GM12878 (cell line): ENCODE measurements around the gene MTR. TPM values are rescaled to one million over a fixed set of nuclear protein-coding genes. Genes with fewer than 3 reads are reported as not detected.
"Not testable (repeated sequence)": the region's sequence is repeated elsewhere in the genome, so short reads cannot be mapped to it uniquely, and the experiment has no call there.

Experiments
- ATAC-seq: fragments of 200-7000 bp; cut with Tn5 transposase; 3 replicates; pipeline ENCODE4 v1.9.1; 2020; ENCODE audit warnings: mild to moderate bottlenecking, moderate library complexity
- BruUV-seq: library from RNA; stranded (reverse); fragments of 400-500 nt; replicated peaks from 2 replicates; lab custom pipeline; 2021; lab: Mats Ljungman, UMichigan
- CTCF ChIA-PET: fragments of 300-600 bp; sonication (Branson Sonifier 250); formaldehyde crosslinking; extraction: SDS; loops from one replicate; lab custom pipeline; 2021; ENCODE audit warnings: inconsistent platforms; lab: Yijun Ruan, JAX
- POLR2A ChIA-PET: fragments of 350-600 bp; formaldehyde crosslinking; extraction: SDS; loops from one replicate; lab custom pipeline; 2021; ENCODE audit warnings: inconsistent platforms; lab: Charles Lee
- RAD21 ChIA-PET: fragments of 300-600 bp; sonication (Branson Sonifier 250); formaldehyde crosslinking; loops from one replicate; lab custom pipeline; 2023; ENCODE audit warnings: antibody characterized with exemption; ENCODE audit not compliant: unreplicated experiment; lab: Charles Lee
- SMC1A ChIA-PET: fragments of 300-600 bp; sonication (Branson Sonifier 250); formaldehyde crosslinking; loops from one replicate; lab custom pipeline; 2023; ENCODE audit not compliant: unreplicated experiment, uncharacterized antibody; lab: Charles Lee
- DNase-seq: peaks from one replicate; pipeline ENCODE4 v3.0.0-alpha.2; 2011; ENCODE audit warnings: low read depth, low spot score
- FAIRE-seq: peaks from 3 replicates; lab custom pipeline; 2011; peaks lifted over from hg19 to GRCh38; lab: Jason Lieb, UNC
- H2AFZ ChIP-seq: 2 replicates; pipeline ENCODE4 v1.6.0; 2011; ENCODE audit warnings: low read depth, low read length, control low read depth; ENCODE audit not compliant: control insufficient read depth
- H3K27ac ChIP-seq: 2 replicates; pipeline ENCODE4 v1.5.1; 2011; ENCODE audit warnings: control low read depth; ENCODE audit not compliant: control insufficient read depth, insufficient read depth
- H3K27me3 ChIP-seq, 2 experiments: replicated peaks in 1 of 2; 2 replicates each; pipeline versions ENCODE4 v1.6.0 to v1.6.1; 2011; ENCODE audit warnings: low read length in 1 of 2; ENCODE audit not compliant: control insufficient read depth in 2 of 2, insufficient read depth in 2 of 2
- H3K36me3 ChIP-seq, 2 experiments: 2 replicates each; pipeline ENCODE4 v1.5.1; 2011; ENCODE audit warnings: low read length in 1 of 2; ENCODE audit not compliant: control insufficient read depth in 2 of 2, insufficient read depth in 2 of 2
- H3K4me1 ChIP-seq: 2 replicates; pipeline ENCODE4 v1.6.1; 2011; ENCODE audit warnings: mild to moderate bottlenecking, low read length, moderate library complexity, mixed read lengths; ENCODE audit not compliant: control insufficient read depth, insufficient read depth
- H3K4me2 ChIP-seq: 2 replicates; pipeline ENCODE4 v1.6.0; 2011; ENCODE audit warnings: control low read depth; ENCODE audit not compliant: control insufficient read depth, insufficient read depth
- H3K4me3 ChIP-seq: fragments of 200-600 bp; sonication (generic); 2 replicates; pipeline ENCODE4 v1.5.1; 2016
- H3K79me2 ChIP-seq: 2 replicates; pipeline ENCODE4 v1.6.0; 2011; ENCODE audit warnings: low read length; ENCODE audit not compliant: control insufficient read depth, insufficient read depth
- H3K9ac ChIP-seq: 2 replicates; pipeline ENCODE4 v1.8.0; 2011; ENCODE audit warnings: low read length, control low read depth, mixed read lengths; ENCODE audit not compliant: control insufficient read depth, insufficient read depth
- H3K9me3 ChIP-seq: replicated peaks from 3 replicates; pipeline ENCODE4 v1.5.1; 2011; ENCODE audit warnings: mild to moderate bottlenecking, low read length; ENCODE audit not compliant: control insufficient read depth, insufficient read depth
- H4K20me1 ChIP-seq: 2 replicates; pipeline ENCODE4 v1.6.0; 2011; ENCODE audit not compliant: control insufficient read depth, insufficient read depth
- NRF1 ChIP-seq: conservative IDR thresholded peaks from 2 replicates; pipeline ENCODE4 v1.6.1; 2011; ENCODE audit warnings: mild to moderate bottlenecking, low read depth, low read length, improper control_type of control experiment
- WGBS: methylation state at CpG from one replicate; pipeline ENCODE4 v1.1.6; 2016; ENCODE audit warnings: low lambda C conversion rate; ENCODE audit not compliant: insufficient replicate concordance, insufficient coverage; ENCODE audit errors: missing lambda C conversion rate; 5-methylcytosine and 5-hydroxymethylcytosine counted together
- in situ Hi-C: fragments of 300-500 bp; cut with MboI; formaldehyde crosslinking; loops from 9 replicates; pipeline ENCODE4 v1.14.3; 2018; ENCODE audit warnings: mixed read lengths
- intact Hi-C: fragments of 100-400 bp; cut with micrococcal nuclease; formaldehyde crosslinking; loops from one replicate; pipeline ENCODE4 v1.14.2; 2022; ENCODE audit not compliant: unreplicated experiment
- polyA plus RNA-seq, 11 experiments: library from polyadenylated mRNA; depleted of rRNA in 4 of 11; unstranded in 6 of 11; stranded (reverse) in 5 of 11; fragments of >200 nt; fragmentation: Nextera tagmentation in 4 of 11; fragmentation: Illumina TruSeq in 1 of 11; extraction: Ambion mirVana in 4 of 11; extraction: Trizol in 1 of 11; gene quantifications; 1 replicate in 1 of 11; 2 replicates in 10 of 11; pipeline versions ENCODE4 v1.2.1 to v1.2.3, GENCODE V29; 2011 to 2016; ENCODE audit warnings: inconsistent platforms in 2 of 11, missing spikeins in 2 of 11, low read depth in 1 of 11
- total RNA-seq, 4 experiments: library from RNA; depleted of rRNA in 3 of 4; stranded (reverse); fragments of >200 nt in 3 of 4; fragmentation: Illumina TruSeq in 1 of 4; extraction: Trizol in 1 of 4; gene quantifications; 2 replicates each; pipeline versions ENCODE4 v1.2.1 to v1.2.3, GENCODE V29; 2013 to 2021

The MTR gene
- total and polyA plus RNA-seq, 10 of the 15 experiments (the other 5 are each of a cell fraction or from before 2014, with no cell fraction given): 2.4 to 38.7 (median 16.5) TPM

- Histone ChIP-seq H2AFZ (no peak overlapping the region), H3K9me3 (no peaks in the 10 kb centered on the region), H3K4me3 (no peak overlapping the region), H3K9ac (no peak overlapping the region), H3K4me1 (no peaks in the 10 kb centered on the region), H4K20me1 (no peaks in the 10 kb centered on the region), H3K79me2 (no peaks in the 10 kb centered on the region), H3K27ac (no peak overlapping the region), H3K4me2 (no peak overlapping the region), H3K27me3 (no peaks in the 10 kb centered on the region), H3K36me3 (no peaks in the 10 kb centered on the region)
- ChIA-PET RAD21 (no interaction called here), POLR2A (no interaction called here), SMC1A (no interaction called here), CTCF (no interaction called here)
- 76% methylated on average over 2 of the region's 2 CpGs for WGBS
- DNase-seq: no peak
- FAIRE-seq: no peak
- no TSS peak for BruUV-seq
- no peak for TF ChIP-seq NRF1
- ATAC-seq: no peak
- intact Hi-C loops: no loop called here
- in situ Hi-C loops: no loop called here
These were observed 113.6 kb downstream of the MTR start for GRCh38 chr1:236908669-236909068.

GRCh38 chr1:236911047-236911446 lies 116.0 kb downstream of the MTR start:
- CTCF ChIA-PET, RAD21 ChIA-PET, H3K36me3 ChIP-seq, H3K27ac ChIP-seq, DNase-seq, SMC1A ChIA-PET, H3K79me2 ChIP-seq, intact Hi-C loops, H4K20me1 ChIP-seq, FAIRE-seq, H3K4me3 ChIP-seq, H3K4me2 ChIP-seq, H3K27me3 ChIP-seq, H3K9me3 ChIP-seq, H3K4me1 ChIP-seq, BruUV-seq, H2AFZ ChIP-seq, in situ Hi-C loops, H3K9ac ChIP-seq, POLR2A ChIA-PET, ATAC-seq: not testable (repeated sequence)
- 81% methylated on average over 7 of the region's 7 CpGs for WGBS
